ENCODE results near the gene PCGF2. TPM values are rescaled to one million over a fixed set of nuclear protein-coding genes. Genes with fewer than 3 reads are reported as not detected.
A peak's percentile ranks its signal among the peaks of the same experiment; 100 is the strongest.

Gene PCGF2
- total and polyA plus RNA-seq, 10 of the 15 experiments (the other 5 are each of a cell fraction or from before 2014, with no cell fraction given) = 2.7 to 35.6 (median 7.2) TPM

GRCh38 chr17:38751808-38752307 is 3.7 kb upstream of the PCGF2 start (continued):
- TF ChIP-seq PRDM15 (CRISPR knock-in tag; IDR thresholded peaks at IDR 0.05) (no peak), E2F8 (IDR thresholded peaks at IDR 0.05; ENCODE audit: low read depth, partially characterized antibody) (no peak), NFYA (IDR thresholded peaks at IDR 0.05; ENCODE audit: borderline replicate concordance, low read depth, low read length) (no peak), MEF2B (IDR thresholded peaks at IDR 0.05; ENCODE audit: partially characterized antibody, poor library complexity, severe bottlenecking) (no peak), ZBTB40 (IDR thresholded peaks at IDR 0.05; ENCODE audit: borderline replicate concordance) (peak; percentile 76), ZBTB4 (CRISPR knock-in tag; IDR thresholded peaks at IDR 0.05) (no peak), RFX5 (IDR thresholded peaks at IDR 0.05; ENCODE audit: low read depth, low read length) (no peak), POU2F2 (IDR thresholded peaks at IDR 0.05; ENCODE audit: borderline replicate concordance, low read depth, low read length) (no peak), SMAD1 (IDR thresholded peaks at IDR 0.05; ENCODE audit: low read depth, partially characterized antibody) (peak; percentile 67), IKZF2 (IDR thresholded peaks at IDR 0.05) (peak in 1 of 2 experiments; percentile 60; a peak in 3 of 4 replicates), MLLT1 (IDR thresholded peaks at IDR 0.05) (peak; percentile 38; the same call in 1 of the 2 replicates)

Data from GM12878 (cell line).